CD4-positive, alpha-beta T cell treated with Interferon gamma for 1 hour (primary cell): ENCODE measurements around the gene CCNDBP1.
"Not testable (repeated sequence)": the region's sequence is repeated elsewhere in the genome, so short reads cannot be mapped to it uniquely, and the experiment has no call there.

ENCODE experiments used
- DNase-seq: peaks from one replicate; pipeline ENCODE4 v3.0.0-alpha.2; 2020

The CCNDBP1 gene

DNA sequence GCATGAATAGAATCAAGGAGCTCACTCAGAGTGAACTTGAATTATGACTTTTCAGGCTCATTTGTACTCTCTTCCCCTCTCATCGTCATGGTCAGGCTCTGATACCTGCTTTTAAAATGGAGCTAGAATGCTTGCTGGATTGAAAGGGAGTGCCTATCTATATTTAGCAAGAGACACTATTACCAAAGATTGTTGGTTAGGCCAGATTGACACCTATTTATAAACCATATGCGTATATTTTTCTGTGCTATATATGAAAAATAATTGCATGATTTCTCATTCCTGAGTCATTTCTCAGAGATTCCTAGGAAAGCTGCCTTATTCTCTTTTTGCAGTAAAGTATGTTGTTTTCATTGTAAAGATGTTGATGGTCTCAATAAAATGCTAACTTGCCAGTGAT is 9.6 kb downstream of the CCNDBP1 start:
- no peak for DNase-seq

DNA sequence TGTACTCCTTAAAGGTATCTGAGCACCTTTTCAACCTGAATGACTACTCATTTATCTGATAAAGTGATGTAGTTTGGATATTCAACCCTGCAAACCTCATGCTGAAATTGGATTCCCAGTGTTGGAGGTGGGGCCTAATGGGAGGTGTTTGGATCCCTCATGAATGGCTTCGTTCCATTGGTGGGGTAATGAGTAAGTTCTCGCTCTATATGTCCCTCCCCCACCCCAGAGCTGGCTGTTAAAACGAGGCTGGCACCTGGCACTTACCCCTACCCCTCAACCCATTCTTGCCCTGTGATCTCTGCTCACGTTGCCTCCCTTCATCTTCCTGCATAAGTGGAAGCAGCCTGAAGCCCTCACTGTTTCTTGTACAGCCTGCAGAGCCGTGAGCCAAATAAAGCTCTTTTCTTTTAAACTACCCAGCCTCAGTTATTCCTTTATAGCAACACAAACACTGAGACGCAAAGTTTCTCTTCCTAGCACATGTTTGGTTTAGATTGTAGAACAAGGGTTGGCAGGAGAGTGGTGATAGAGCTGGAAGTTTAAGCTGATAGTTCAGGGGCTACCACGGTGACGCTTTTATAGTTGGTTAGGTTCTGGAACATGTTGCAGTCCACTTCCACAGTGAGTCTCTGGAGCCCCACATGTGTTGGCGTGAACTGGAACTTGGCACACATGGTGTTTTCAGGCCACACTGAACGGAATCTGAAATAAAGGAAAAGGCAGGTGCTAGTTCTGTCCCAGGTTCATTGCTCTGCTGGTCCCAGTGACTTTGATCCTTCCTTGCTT is 11.8 kb downstream of the CCNDBP1 start:
- no peak for DNase-seq

DNA sequence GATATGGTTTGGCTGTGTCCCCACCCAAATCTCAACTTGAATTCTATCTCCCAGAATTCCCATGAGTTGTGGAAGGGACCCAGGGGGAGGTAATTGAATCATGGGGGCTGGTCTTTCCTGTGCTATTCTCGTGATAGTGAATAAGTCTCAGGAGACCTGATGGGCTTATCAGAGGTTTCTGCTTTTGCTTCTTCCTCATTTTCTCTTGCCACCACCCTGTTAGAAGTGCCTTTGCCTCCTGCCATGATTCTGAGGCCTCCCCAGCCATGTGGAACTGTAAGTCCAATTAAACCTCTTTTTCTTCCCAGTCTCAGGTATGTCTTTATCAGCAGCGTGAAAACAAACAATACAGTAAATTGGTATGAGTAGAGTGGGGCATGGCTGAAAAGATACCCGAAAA is 12.6 kb downstream of the CCNDBP1 start:
- DNase-seq, result not testable (repeated sequence)

DNA sequence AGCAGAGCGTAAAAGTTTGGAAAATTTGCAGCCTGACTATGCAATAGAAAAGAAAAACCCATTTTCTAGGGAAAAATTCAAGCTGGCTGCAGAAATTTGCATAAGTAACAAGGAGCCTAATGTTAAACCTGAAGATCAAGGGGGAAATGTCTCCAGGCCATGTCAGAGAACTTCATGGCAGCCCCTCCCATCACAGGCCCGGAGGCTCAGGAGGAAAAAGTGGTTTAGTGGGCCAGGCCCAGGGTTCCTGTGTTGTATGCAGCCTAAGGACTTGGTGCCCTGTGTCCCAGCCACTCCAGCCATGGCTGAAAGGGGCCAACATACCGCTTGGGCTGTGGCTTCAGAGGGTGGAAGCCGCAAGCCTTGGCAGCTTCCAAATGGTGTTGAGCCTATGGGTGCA is 13.4 kb downstream of the CCNDBP1 start:
- DNase-seq, result not testable (repeated sequence)

DNA sequence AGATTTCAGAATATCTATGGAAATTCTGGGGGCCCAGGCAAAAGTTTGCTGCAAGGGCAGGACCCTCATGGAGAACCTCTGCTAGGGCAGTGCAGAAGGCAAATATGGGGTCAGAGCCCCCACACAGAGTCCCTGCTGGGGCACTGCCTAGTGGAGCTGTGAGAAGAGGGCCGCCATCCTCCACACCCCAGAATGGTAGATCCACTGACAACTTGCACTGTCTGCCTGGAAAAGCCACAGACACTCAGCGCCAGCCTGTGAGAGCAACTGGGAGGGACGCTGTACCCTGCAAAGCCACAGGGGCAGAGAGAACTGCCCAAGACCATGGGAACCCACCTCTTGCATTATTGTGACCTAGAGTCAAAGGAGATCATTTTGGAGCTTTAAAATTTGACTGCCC is 13.8 kb downstream of the CCNDBP1 start:
- no peak for DNase-seq

DNA sequence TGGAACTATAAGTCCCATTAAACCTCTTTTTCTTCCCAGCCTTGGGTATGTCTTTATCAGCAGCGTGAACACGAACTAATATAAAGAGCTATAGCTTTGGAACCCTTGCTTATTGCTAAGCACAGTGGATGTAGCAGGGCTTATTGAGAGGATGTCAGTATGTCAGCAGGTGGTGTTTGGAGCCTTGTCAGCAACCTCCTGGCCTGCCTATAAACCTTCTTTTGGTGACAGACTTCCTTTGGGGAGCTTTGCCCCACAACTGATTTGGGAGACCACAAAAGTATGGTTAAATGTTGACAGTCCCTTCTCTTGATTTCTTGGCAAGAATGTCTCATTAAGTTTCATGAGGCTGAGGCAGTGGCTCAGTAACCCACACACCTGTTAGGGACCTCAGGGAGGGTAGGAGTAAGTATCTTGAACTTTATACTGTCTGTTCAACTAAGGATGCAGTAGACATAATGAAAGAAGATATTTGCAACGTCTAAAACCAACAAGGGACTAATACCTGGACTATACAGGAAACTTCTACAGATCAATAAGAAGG is 14.8 kb downstream of the CCNDBP1 start:
- no peak for DNase-seq

DNA sequence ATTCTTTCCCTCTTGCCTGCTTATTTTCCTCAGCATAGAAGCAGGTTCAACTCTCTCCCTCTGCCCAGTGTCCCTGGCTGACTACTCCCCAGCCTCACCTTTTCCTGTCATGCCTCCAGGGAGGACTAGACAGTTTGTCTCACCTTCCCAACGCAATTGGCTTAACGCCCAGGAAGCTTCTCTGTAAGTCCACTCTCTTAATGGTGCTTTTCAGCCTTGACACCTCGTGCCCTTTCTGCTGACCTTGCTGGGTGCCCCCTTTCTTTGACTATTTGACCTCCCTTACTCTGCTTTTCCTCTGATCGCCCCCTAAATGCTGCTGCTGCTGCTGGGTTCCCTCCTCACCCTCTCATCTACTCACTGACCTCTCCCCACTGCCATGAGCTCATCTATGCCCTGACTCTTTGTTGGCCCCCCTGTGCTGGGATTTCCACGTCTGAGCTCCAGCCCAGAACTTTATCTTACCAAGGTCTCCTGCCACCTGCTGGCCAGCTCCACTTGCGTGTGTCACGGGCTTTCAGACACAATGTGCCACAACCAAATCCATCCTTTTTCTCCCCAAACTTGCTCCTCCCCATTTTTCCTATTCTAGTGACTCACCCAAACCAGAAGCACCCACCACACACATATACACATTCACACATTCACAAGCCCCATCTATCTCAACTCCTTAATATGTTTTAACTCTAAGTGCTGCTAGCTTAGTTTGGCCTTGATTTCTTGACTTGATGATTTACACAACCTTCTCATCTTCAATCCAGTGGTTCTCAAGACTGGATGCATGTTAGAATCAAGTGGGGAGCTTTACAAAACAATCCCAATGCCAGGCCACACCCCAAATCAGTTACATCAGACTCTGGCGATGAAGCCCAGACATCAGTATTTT is 19.1 kb downstream of the CCNDBP1 start:
- DNase-seq, result peak; percentile 20

DNA sequence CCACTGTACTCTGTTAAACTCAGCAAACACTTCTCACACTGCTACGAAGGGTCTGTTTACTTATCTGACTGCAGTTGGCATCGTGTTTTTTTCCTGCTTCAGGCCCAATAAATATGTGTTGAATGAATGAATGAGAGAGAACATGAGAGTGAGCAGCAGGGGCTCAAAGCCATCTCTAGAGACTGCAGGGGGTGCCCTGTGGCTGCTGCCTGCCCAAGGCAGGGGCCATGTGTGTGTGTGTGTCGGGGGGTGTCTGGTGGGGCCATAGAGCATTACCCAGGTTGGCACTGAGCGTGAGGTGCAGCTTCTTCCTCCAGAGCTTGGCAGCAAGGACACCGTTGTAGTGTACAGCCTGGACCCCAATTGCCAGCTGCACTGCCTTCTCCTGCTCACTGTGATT is 20.9 kb downstream of the CCNDBP1 start:
- DNase-seq, result no peak

DNA sequence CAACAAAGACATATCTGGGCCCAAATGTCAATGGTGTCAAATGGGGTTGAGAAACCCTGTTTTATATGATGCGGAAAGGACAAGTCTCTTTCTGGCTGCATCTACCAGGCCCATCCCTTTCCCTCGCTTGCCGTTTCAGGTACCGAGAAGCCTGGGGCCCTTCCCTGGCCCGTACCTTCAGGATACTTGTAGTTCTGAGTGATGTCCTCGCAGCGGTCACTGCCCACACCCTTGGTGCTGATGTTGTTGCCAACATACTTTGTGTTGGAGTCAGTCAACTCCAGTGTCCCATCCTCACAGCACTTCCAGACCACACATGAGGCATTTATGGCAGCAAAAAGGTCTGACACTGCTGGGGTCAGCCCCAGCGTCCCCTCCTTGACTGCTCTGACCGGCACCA is 21.8 kb downstream of the CCNDBP1 start:
- no peak for DNase-seq

DNA sequence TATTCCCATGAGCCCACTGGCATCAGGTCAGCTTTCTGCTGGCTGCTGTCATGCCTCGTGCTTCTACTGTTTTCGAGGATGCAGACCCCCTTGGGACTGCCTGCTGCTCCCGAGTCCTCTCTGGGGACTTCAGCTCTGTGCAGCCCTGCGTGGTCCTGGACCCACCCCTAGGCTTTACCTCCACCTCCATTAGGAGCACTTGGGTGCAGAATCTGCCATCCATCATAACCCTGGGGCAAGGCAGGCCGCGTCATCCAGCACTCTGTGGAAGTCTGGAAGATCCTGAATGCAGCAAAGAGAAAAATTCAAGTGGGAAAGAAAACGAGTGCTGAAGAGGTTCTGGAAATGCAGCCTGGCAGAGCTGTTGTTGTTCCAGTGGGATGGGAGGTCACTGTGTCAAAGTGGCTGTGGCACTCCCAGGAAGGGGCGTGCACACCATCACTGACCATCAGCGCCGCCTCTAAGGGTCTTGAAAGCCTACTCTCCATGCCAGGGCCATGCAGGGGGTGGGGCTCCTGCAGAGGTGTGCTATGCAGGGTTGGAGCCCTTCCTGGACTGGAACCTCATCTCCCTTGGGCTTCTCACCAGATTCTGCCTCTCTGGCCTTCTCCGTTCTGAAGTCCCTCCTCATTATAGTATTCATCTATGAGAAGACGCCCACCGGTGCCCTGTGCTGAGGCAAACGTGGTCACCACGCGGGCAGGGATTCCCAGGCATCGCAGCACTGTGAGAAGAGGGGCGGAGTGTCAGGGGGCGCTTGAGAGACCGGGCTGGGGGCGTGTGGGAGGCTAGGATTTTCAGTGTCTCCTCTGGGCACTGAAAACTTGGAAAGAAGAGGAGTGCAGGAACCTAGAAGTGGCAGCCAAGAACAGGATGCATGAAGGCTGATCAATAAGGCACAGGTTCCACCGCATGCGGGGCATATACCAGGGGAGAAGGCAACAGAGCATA is 23.1 kb downstream of the CCNDBP1 start:
- no peak for DNase-seq

DNA sequence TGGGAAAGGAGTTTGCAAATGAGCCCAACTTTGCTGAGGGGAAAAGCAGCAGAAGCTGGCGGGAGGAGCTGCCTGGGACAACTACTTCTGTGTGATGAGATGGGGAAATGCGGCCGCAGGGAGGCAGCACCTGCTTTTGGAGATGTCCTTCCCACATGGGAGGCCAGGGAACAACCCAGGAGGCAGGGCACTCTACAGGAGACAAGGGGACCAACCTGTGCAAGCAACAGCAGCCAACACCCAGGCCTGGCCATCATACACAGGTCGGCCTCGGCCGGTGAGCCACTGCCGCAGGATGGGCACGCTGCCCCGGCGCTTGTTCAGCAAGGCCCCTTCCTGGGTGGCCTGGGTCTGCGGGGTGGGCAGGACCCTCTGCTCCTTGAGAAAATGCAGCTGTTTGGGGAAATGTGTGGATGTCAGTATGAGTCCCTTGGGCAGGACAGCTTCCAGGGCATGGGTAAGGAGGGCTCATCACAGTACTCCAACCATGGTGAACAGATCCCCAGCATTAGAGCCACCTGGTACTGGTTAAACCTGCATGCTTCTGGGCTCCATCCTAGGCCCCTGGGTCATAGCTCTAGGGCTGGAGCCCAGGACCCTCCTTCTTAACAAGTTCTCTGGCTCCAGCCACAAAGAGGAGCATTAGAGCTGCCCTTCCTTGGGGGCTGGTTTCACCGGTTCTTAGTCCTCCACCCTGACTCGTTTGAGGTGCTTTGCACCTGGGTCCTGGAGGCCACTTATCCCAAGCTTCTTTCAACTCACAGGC is 24.0 kb downstream of the CCNDBP1 start:
- no peak for DNase-seq

DNA sequence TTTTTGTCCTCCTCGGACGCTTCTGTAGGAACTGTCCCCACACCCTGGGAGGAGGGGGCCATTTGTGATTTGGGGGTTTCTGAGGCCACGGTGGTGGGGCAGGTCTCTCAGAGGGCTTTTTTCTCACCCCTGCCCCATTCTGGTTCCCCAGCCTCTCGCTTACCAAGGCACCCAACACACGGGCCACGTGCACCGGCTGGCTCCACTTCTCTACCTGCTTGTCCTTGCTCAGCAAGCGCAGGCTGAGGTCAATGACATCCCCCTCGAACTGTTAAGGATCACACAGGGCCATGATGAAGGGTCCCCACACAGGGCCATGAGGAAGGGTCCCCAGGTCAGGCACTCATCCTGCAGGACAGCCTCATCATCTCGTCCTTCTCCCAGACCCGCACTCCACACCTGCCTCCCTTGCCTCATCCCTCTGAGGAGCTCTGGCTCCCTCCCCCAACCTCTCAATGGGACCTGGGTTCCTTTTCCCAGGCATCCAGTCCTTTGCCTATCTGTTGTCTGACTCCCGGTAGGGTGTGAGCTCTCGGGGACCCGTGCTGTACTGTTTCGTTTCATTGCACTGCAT is 25.1 kb downstream of the CCNDBP1 start:
- DNase-seq, result no peak

DNA sequence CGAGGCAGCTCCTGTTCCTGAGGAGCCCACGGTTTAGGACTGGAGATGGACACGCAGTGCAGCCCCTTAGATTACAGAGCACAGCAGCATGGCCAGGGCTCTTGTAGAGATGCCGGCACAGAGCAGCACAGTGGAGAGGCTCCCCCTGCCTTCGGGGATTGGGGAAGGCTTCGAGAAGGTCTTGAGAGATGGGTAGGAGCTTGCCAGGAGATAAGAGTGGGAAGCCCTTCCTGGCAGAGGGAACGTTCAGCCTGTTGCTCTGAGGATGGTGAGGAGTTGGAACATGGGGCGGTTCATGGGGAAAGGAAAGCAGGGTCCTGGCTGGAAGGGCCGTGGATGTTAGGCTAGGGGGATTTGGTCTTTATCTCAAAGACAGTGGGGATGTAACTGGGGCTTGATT is 25.6 kb downstream of the CCNDBP1 start:
- DNase-seq, result no peak

DNA sequence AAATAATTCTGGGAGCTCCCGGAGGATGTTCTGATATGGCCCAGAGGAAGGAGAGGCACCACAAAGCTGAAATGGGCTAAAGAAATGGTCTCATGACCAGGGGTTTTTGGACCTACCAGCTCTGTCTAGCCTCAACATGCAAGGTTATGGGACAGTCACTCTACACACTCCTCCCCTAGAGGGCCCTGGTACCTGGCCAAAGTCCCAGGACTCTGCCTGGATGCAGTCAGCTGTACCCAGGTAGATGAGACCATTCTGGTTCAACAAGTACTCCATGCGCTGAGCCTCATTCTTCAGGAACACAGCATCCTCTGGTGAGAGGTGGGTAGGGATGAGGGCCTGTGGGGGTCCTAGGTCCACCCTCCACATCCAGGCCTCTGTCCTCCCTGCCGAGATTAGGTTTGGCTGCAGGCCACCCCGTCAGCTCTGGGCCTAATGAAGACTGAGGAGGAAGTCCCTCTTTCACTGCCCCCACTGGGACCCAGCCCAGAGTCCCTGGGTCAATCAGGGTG is 26.1 kb downstream of the CCNDBP1 start:
- DNase-seq, result no peak

DNA sequence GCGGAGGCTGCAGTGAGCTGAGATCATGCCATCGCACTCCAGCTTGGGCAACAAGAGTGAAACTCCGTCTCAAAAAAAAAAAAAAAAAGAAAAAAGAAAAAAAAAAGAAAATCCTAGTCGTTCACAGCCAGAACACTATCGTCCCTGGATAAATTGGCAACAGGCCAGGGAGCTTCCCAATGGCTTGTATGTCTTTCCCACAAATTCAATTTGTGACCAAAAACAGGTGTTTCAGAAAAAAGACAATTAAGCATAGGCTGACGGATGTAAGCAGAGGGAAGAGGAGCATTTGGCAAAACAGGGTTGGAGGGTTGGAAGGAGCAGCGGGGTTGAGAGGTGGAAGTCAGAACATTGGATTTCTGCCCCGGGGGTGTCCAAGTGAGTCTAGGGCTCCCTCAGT is 27.1 kb downstream of the CCNDBP1 start:
- DNase-seq, result no peak

DNA sequence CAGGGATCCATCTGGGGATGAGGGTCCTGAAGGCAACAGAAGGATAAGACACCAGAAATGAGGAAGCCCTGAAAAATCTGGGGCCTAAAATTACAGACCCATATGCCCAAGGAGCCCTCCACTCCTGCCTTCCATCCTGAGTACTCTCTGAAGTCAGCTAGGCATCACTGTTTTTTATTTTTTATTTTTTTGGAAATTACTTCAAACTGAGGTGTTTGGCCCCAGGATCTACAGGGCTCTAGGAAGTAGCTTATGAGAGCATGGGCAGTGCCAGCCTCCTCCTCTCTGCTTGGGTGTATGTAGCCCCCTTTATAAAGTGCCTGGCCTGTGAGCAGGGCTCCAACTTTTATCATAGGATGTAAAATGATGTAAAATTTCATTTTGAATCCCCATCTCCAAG is 27.7 kb downstream of the CCNDBP1 start:
- DNase-seq, result no peak

DNA sequence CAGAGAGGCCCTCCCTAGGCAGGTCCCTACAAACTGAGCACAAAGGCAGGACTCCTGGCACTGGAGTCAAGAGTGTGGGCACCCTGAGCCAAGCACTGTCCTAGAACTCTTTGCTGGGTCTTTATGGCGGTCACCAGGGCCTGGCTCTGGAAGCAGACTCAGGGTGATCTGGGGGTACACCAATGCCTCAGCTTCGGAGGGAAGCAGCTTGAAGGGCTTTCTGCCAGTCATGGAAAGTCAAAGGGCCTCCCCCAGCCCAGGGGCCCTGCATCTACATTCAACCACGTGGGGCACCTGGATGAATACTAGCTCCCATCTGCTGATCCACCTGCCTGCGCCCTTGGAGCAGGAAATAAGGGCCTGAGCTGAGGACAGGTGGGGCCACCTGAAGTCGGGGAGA is 28.3 kb downstream of the CCNDBP1 start:
- no peak for DNase-seq

DNA sequence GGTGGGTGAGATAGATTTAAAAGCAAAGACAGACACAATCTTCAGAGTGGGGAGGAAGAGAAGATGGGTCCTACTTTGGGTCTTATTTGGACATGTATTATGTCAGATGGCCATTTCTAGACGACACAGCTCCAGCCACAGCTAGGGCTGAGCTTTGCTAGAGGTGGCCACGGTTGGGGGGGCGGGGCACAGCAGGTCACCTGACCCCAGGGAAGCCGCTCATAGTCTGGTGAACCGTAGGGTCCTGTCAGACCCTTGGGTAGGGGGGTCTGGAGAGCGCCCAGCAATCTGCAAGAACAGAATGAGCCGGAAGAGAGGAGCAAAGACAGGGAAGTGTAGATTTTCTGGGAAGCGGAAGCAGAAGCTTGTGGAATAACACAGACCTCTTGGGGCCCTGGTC is 29.0 kb downstream of the CCNDBP1 start:
- DNase-seq, result no peak

DNA sequence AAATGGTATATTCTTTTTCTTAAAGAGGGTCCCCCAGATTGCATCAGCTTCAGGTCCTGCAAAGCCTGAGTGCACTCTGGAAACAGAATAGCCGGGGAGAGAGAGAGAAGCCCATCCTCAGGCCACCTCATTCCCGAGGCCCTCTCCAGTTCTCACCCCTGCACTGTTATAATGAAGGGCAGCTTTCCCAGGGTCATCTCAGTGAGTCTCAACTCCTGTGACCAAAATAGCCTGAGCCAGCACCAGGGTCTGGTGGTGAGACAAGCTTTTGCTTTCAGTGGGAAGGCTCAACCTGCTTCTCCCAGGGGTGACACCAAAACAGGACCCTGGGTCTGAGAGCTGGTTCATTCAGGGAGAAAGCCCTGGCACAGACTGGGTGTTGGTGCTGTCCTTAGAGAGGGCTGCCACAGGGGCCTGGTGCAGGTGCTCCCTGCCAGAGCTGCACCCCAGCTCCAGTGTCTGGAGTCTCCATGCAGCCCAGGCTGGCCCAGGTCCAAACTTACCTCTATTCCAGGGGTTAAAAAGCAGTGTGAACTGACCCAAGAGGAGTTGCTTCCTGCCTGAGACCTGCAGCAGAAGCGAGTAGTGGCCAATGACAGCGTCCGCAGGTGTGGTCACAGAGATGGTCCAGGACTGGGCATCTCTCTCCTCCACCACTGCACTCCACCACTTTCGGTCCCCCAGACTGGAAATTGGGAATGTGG is 29.5 kb downstream of the CCNDBP1 start:
- DNase-seq, result no peak

DNA sequence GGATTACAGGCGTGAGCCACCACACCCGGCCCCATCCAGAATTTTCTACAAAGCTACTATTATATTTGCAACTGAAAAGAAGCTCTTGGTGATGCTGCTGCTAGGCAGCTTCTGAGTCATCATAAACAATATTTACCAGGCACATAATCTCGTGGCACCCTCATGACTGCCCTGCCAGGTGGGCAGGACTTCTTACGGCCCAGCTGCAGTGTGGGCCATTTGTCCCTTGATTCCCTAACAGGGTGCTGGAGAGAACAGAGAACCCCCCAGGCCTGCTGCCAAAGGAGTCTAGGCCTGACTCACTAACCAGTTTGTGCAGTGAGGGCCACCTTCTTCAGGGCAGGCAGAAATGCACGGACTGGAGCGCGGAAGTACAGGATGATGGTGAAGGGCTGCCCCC is 30.8 kb downstream of the CCNDBP1 start:
- no peak for DNase-seq
